COR-L47 (cell line): ENCODE data around the gene KCNQ1.
A peak's percentile ranks its signal among the peaks of the same experiment; 100 is the strongest.
"Not testable (repeated sequence)": the region's sequence is repeated elsewhere in the genome, so short reads cannot be mapped to it uniquely, and the experiment has no call there.

Experiments used
- DNase-seq: peaks from one replicate; lab custom pipeline; 2025; lab: John Stamatoyannopoulos, UW

KCNQ1 gene

GRCh38 chr11:2592559-2593392 lies 148.0 kb downstream of the KCNQ1 start:
- DNase-seq = no peak

- DNase-seq = no peak
Measured at GRCh38 chr11:2593393-2593950, 148.7 kb downstream of the KCNQ1 start.

- DNase-seq = no peak
Measured at GRCh38 chr11:2594267-2594666, 149.5 kb downstream of the KCNQ1 start.

- no peak for DNase-seq
Measured at GRCh38 chr11:2595204-2595603, 150.4 kb downstream of the KCNQ1 start.

GRCh38 chr11:2599561-2600189 lies 154.9 kb downstream of the KCNQ1 start:
- no peak for DNase-seq

GRCh38 chr11:2609345-2609744 lies 164.5 kb downstream of the KCNQ1 start:
- no peak for DNase-seq

- peak; percentile 21 for DNase-seq
Measured at GRCh38 chr11:2612884-2613571, 168.2 kb downstream of the KCNQ1 start.

- no peak for DNase-seq
Measured at GRCh38 chr11:2621894-2622293, 177.1 kb downstream of the KCNQ1 start.

GRCh38 chr11:2625183-2625582 lies 180.4 kb downstream of the KCNQ1 start:
- no peak for DNase-seq

GRCh38 chr11:2630679-2631078 lies 185.9 kb downstream of the KCNQ1 start:
- DNase-seq = no peak

GRCh38 chr11:2631161-2631560 lies 186.4 kb downstream of the KCNQ1 start:
- DNase-seq = no peak

- not testable (repeated sequence) for DNase-seq
Measured at GRCh38 chr11:2639763-2640162, 195.0 kb downstream of the KCNQ1 start.

- no peak for DNase-seq
Measured at GRCh38 chr11:2641623-2642022, 196.8 kb downstream of the KCNQ1 start.

GRCh38 chr11:2643746-2644145 lies 198.9 kb downstream of the KCNQ1 start:
- DNase-seq = no peak

GRCh38 chr11:2644844-2645778 lies 200.3 kb downstream of the KCNQ1 start:
- DNase-seq = no peak

- no peak for DNase-seq
Measured at GRCh38 chr11:2645779-2646118, 200.9 kb downstream of the KCNQ1 start.

- DNase-seq = no peak
Measured at GRCh38 chr11:2647167-2647566, 202.4 kb downstream of the KCNQ1 start.

GRCh38 chr11:2647953-2648352 lies 203.1 kb downstream of the KCNQ1 start:
- DNase-seq = no peak

- DNase-seq = no peak
Measured at GRCh38 chr11:2649400-2649799, 204.6 kb downstream of the KCNQ1 start.

GRCh38 chr11:2649848-2650247 lies 205.0 kb downstream of the KCNQ1 start:
- no peak for DNase-seq

GRCh38 chr11:2650343-2650867 lies 205.6 kb downstream of the KCNQ1 start:
- DNase-seq = no peak
